G401 (cell line): ENCODE data around the gene GNAL. TPM values are rescaled to one million over a fixed set of nuclear protein-coding genes. Genes with fewer than 3 reads are reported as not detected.
"Not testable (repeated sequence)": the region's sequence is repeated elsewhere in the genome, so short reads cannot be mapped to it uniquely, and the experiment has no call there.

Experiments
- DNase-seq: peaks from one replicate; pipeline ENCODE4 v3.0.0-alpha.2; 2015; ENCODE audit warnings: low spot score
- in situ Hi-C: cut with HindIII; loops from 2 replicates; pipeline ENCODE4 v1.10.0; 2016; ENCODE audit warnings: low sequenced_read_pairs, mixed read lengths
- total RNA-seq: library from RNA; depleted of rRNA; stranded (reverse); fragments of >200 nt; shearing (Covaris generic); gene quantifications from 2 replicates; pipeline ENCODE4 v1.2.3, GENCODE V29; 2014

Gene GNAL
- total RNA-seq, 1 experiment from 2014 or later, result 2.1 TPM

DNA sequence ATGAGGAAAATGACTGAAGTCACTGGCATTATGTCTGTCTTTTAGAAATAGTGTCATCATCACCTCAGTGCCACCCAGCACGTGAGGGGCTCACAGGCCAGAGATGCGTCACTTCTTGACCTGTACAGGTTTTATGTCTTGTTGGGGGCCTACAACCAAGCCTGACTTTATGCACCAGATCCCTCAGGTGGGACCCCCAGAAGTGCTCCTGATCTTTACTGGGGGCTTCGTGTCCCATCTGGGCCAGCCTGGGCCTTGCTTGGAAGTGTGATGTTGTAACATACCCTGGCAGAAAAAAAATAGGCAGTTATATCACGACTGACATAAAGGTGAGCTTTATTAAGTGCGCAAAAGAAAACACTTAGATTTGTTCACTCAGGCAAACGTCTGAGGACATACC, 21.5 kb upstream of the GNAL start:
- no peak for DNase-seq
- in situ Hi-C loops, result no loop called here

DNA sequence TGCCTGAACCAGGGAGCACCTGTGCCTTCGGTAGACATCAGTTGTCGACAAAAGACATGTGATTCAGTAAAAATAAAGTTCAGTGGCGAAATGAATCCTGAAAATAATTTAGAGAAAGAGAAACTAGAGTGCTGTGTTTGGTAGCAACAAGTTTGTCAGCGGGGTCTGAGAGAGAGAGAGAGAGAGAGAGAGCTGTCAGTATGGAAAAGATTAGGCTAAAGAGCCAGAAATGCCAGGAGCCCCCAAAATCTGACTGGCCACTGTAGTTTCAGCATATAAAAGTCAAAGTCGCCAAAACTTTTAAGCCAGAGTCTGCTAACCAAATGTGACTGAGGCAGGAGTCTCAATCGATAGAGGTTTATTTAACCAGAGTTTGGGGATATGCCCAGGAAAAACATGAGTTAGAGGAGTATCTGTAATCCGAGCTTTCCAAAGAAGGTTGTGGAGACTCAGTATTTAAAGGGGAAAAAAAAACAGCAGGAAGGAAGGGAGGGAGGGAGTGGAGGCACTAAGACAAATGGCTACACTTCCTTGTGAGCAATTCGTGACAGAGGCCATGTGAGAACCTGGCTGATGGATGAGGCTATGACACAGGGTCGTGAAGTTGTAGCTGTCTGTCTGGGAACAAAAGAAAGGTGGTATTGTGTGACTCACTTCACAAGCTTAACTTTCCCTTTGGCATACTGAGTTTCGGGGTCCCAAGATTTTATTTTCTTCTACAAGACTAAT, 20.5 kb upstream of the GNAL start:
- DNase-seq, result no peak
- in situ Hi-C loops, result no loop called here

DNA sequence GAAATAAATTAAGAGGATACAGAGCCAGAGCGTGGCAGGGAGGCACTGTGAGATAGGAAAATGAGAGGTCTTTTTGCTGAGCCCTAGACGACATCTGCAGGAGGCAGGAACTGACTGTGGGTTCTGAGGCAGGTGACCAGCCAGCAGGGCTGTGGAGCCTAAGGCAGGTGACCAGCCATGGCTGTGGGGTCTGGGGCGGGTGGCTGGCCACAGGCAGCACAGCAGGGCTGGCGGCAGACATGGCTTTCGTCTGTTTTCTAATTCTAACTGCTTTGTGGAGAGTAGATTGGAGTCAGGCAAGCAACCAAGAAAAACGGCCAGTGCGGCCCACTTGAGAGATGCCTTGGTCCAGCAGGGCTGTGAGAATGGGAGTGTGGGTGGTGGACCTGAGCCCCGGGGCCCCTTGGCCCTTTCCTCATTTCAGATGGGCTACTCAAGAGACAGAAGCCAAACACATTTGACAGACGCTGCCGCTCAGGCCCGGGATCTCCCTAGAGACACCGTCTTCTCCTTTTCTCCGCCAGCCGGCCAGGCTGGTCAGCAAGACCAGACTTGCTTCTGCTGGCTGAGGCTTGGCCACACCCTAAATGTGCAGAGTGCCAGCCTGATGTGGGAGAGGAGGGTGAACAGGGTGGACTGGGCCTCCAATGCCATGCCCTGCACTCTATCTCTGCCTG, 19.7 kb upstream of the GNAL start:
- in situ Hi-C loops, result no loop called here
- DNase-seq, result no peak

DNA sequence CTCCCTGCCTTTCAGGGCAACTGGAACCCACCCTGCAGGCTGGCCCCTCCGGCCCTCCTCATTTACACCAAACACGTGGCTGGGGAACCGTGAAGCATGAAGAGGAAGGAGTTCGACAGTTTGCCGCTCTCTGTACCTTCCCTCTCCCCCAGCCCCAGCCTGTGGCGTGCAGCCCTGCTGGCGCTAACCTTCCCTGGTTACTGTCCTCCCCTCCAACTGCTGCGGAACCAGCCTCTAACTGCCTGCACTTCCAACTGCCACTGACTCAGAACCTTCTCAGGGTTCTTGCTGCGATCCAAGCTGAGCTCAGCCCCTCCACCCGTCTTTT, 19.2 kb upstream of the GNAL start:
- DNase-seq, result no peak
- in situ Hi-C loops, result no loop called here

DNA sequence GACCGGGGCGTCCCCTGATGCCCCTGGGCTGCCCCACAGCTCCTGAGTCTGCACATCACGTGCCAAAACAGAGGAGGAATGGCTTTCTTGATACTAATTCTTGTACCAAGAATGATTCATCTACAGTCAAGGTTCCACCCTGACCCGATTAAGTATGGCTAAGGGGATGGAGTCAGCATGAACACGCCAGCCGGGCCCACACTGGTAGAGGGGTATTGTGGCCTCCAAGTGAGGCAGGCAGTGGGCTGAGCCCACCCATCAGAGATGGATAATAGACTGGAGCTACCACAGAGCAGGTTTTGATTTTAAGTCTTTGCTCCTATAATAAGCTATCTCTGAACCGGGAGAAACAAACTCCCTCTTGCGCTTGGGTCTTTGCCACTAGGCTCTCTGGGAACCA, 17.9 kb upstream of the GNAL start:
- in situ Hi-C loops, result no loop called here

DNA sequence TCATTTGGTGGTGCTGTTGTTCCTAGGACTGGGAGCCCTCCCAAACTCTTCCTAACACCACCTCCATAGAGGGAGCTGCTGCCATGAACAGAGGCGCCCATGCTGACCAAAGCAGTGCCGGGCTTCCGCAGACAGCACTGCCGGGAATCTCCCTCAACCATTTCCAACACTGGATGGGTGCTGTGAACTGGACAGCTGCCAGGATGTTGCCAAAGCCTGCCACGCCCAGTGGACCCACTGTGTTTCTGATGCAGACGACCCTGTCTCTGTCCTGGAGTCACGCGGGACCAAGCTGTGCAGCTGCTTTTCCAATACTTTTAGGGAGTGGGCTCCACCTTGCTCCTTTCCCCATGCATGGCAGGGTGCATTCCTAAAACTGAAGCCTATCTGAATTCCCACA, 16.9 kb upstream of the GNAL start:
- in situ Hi-C loops, result no loop called here
- DNase-seq, result no peak

More for the DNA sequence above, 17.9 kb upstream of the GNAL start:
- no peak for DNase-seq

DNA sequence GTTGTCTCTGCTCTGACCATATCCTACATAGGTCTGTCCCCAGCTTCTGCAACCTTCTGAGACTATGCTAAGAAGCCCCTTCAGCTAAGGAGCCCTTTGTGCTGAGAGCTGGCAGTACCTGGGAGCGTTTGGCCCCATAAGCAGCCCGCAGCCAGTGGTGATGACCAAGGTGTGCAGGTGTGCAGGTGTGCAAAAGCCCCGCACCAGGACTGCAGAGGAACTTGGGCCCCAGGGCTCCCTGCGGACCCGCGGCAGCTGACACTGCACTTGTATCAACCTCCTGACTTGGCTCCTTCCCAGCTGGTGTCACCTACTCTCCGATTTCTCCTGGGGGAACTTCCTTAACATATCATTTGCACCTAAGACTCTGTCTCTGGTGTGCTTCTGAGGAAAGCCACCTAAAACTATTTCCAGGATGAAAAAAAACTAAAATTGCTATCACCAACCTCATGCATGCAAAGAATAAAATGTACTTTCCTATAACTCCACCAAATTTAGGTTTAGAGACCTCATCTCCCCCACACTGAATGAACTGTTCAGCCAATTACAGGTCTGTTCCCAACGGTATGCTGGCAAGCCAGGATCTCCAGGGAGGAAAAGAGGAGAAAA, 16.1 kb upstream of the GNAL start:
- in situ Hi-C loops, result no loop called here
- no peak for DNase-seq

DNA sequence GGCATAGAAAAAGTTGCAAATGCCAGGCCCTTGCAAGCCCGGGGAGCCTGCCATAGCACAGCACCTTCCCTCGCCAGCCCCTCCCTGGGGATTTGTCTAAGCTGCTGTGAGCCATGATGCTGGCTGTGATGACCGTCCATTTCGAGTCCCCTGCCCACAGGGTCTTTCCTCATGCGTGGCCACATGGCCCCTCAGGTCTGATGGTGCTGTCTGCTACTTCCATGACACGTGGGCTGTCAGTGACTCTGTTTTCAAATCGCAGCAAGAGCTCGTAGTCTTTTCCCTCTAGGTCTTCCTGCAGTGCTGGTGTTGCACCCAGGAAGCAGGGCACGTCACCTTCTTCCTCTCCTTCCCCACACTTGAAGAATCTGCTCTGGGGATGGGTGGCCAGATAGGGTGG, 15.5 kb upstream of the GNAL start:
- in situ Hi-C loops, result no loop called here

DNA sequence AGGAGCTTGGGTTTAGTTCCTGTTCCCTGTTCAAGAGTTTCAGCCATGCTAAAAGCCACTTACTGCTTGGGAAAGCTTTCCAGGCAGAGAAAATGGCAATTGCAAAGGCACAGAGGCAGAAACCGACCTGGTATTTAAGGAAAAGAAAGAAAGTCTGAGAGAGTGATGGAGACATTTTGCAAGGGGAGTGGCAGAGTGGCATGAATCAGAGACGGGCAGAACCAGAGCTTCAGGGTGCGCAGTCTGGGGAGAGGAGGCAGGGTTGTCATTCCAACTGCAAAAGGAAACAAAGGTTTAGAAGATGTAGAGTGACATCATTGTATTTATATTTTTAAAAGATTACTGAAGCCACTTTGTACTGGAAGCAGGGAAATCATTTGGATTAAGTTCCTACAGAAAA, 14.9 kb upstream of the GNAL start:
- in situ Hi-C loops, result no loop called here
- DNase-seq, result no peak

More for the DNA sequence above, 15.5 kb upstream of the GNAL start:
- DNase-seq, result no peak

DNA sequence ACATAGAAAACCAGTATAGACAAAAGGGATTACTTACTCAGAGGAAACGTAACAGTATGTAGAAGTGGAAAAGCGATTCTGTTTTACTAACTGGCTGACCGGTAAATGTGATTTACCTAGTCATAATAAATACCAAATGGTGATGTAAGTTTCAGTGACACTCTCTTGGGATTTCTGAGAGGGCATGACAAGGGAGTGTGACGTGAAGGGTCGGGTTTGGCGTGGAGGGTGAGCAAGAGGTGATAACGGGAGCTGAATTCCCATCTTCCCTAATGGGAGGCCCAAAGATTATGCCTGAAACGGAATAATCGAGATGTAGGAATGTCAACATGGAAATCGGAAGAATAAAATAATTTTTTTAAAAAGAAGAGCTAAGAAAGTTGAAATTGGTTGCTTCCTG, 12.7 kb upstream of the GNAL start:
- in situ Hi-C loops, result no loop called here
- no peak for DNase-seq

DNA sequence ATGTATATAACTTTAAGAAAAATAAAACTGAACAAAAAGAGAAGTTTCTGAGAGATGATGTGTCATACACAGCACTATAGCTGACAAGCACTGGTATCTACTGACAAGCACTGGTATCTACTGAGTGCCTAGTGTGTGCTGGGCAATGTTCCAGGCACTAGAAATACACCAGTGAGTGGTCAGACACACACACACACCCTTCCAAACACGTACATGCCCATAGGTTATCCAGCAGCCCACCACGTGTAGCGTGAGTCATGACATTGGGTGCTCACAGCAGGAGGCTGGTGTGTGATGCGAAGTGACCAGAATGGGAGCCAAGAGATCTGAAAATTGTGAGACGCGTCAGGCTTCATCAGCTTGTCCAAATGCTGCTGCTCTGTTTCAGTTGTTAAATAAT, 12.2 kb upstream of the GNAL start:
- in situ Hi-C loops, result no loop called here
- DNase-seq, result no peak

DNA sequence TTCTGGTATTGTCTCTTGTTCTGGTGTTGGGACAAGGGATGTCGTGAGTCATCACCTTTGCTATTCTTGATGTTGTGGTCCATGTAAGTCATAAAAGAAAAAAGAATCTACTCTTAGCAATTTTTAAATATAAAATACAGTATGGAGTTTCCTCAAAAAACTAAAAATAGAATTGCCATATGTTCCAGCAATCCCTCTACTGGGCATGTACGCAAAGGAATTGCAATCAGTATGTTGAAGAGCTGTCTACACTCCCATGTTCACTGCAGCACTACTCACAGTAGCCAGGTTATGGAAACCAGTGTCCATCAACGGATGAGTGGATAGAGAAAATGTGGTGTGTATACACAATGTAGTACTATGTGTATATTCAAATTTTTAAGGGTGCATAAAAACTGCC, 10.9 kb upstream of the GNAL start:
- in situ Hi-C loops, result no loop called here
- no peak for DNase-seq

DNA sequence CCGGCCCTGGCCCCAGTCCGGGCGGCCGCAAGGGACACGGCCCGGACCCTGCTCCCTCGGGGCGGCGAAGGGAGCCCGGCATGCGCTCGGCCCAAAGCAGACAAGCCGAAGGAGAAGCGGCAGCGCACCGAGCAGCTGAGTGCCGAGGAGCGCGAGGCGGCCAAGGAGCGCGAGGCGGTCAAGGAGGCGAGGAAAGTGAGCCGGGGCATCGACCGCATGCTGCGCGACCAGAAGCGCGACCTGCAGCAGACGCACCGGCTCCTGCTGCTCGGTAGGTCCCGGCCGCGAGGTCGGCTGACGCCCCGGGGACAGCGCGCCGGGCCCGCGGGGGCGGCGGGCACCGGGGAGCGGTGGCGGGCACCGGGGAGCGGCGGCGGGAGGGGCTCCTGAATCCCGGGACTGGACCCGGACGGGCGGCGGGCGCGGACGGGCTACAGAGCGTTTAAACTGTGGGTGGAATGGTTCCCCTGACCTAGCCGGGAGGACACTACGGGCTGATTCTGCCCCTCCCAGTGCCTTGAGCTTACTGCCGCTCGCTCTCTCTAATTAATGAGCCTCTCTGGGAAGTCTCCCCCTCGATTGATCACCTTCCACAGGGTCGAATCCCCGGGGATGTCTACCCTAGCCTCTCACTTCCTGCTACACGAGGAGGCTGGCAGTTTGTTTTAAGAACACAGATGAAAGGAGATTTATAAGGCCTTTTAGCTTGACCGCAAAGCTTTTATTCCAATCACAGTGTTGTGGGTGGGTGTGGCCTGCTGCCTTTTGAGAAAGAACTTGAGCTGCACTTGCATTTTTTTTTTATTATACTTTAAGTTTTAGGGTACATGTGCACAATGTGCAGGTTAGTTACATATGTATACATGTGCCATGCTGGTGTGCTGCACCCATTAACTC, 853 bp downstream of the GNAL start:
- in situ Hi-C loops, result no loop called here
- peak; percentile 3 for DNase-seq

DNA sequence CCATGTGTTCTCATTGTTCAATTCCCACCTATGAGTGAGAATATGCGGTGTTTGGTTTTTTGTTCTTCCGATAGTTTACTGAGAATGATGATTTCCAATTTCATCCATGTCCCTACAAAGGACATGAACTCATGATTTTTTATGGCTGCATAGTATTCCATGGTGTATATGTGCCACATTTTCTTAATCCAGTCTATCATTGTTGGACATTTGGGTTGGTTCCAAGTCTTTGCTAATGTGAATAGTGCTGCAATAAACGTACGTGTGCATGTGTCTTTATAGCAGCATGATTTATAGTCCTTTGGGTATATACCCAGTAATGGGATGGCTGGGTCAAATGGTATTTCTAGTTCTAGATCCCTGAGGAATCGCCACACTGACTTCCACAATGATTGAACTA, 1.6 kb downstream of the GNAL start:
- DNase-seq, in situ Hi-C loops: not testable (repeated sequence)

DNA sequence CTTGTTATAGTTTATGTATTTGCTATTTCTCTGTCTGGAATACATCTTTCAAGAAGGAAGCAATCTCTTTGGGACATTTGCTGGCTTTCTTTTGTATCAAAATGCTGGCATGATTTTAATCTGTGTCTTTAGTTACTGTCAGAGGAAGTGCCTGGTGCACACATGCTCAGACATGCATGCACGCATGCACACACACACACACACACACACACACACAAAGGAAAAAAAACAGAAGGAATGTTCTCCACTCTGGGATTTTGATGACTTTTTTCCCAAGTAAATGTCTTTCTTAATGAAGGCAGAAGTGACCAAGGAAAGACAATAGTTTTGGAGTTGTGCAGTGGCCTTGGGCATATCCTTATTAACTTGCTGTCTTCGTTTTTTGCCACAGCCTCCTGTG, 6.7 kb downstream of the GNAL start:
- DNase-seq, result no peak

DNA sequence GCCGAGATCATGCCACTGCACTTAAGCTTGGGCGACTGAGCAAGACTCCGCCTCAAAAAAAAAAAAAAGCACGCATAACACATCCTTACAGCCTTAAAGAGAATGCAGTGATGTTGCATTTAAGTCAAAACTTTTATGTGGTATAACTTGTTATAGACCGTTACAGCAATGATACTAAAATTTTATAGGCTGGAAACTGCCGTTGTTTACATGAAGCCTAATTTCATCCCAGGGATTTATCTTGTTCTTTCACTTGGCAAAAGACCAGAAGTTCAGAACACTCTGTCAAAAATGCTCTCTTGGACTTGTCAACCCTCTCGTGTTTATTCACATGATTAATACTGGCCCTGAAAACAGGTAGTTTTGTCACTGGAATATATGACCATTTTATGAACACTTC, 7.4 kb downstream of the GNAL start:
- in situ Hi-C loops, result no loop called here

More for the DNA sequence above, 6.7 kb downstream of the GNAL start:
- in situ Hi-C loops, result no loop called here

DNA sequence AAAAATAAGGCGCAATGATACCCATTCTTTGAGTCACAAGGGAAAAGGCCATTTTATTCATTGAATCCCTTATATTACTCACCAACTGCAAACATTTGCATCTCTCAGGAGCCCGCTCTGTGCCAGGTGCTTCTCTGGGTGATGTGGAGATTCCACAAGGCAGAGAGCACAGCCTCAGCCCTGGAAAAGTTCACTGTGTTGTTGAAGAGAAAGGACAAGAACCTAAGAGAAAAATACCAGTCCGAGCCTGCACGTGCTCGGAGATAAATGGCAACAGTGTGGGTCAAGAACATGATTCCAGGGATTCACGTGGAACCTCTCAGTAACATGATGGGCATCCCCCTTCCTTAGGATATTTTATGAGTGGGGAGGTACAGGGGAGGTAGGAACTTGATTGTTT, 11.8 kb downstream of the GNAL start:
- DNase-seq, result no peak
- in situ Hi-C loops, result no loop called here

More for the DNA sequence above, 7.4 kb downstream of the GNAL start:
- no peak for DNase-seq

DNA sequence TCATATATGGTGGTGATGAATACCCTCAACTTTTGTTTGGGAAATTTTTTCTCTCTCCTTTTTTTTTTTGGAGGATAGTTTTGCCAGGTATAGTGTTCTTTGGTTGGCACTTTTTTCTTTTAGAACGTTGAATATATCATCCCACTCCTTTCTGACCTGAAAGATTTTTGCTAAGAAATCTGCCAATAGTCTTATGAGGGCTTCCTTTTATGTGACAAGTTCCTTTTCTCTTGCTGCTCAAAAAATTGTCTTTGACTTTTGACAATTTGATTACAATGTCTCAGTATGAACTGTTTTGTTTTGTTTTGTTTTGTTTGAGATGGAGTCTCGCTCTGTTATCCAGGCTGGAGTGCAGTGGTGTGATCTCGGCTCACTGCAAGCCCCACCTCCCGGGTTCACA, 21.5 kb downstream of the GNAL start:
- no peak for DNase-seq
- in situ Hi-C loops, result no loop called here

DNA sequence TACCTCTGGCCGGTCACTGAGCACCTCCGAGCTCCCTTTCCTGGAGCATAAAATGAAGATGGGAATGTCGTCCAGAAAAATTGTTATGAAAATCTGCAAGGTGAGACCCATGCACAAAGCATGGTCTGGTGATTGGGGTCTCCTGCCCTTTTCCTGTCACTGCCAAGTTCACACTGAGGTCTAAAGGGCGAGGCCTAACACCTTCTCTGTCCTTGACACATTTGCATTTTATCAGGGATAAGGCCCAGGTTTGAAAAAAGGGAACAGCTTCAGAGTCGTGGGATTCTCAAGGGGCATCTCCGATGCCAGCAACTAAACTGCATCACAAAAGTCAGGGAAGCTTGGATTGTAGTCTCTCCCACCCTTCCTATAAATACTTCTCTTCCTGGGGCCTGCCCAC, 24.7 kb downstream of the GNAL start:
- no peak for DNase-seq
- in situ Hi-C loops, result no loop called here
